OCI-M1 (cell line): Measurements from ENCODE around the gene CTSE.
A peak's percentile ranks its signal among the peaks of the same experiment; 100 is the strongest.
"Not testable (repeated sequence)": the region's sequence is repeated elsewhere in the genome, so short reads cannot be mapped to it uniquely, and the experiment has no call there.

Experiments used
- DNase-seq: peaks from one replicate; lab custom pipeline; 2025; lab: John Stamatoyannopoulos, UW

CTSE gene

DNA sequence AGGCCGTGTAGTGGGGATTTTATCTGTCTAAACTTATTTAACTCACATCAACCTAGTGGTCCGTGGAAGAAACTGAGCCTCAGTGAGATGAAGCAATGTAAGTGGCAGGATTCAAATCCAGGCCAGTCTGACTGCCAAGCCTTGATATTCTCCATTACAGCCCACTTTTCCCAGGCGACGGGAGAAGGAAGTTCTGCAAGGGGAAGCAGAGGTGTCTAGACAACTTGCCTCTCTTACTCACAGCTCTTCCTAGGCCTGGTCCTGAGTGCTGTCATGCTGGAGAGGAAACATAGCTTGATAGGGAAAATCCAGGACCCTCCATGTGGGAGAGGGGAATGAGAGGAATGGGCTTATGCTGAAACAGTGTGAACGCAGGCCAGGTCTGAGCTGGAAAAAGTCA, 9.1 kb downstream of the CTSE start:
- no peak for DNase-seq

DNA sequence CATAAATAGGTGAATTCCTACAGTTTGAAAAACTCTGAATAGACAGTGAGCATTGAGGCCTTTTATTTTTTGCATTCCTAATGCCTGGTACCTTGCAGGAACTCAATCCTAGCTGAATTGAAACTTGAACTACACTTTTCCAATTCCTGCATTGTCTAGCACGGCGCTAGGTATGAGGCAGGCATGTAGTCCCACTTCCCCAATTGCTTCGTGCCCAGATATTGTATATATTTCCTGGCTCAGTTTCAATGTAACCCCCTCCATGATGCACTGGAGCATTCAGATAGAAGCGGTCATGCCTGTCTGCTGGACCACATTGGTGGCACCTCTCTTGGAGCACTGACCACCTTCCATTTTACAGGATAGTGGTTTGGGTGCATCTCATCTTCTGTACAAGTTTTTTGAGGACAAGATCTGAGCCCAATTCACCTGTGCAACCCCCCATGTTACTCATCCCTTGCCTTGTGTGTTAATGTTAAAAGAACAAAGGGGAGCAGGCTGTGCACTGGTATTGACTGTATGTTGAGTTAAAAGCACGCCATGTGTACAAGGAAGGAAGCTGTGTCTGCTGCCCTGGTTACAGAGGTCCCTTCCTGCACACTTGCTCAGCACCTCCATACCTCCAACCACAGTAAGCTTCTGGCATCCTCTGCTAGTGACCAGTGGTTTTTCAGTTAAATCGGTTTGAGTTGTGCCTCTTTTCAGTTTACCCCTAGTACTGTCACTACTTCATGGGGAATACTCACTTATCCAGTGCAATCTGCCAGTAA, 10.5 kb downstream of the CTSE start:
- no peak for DNase-seq

DNA sequence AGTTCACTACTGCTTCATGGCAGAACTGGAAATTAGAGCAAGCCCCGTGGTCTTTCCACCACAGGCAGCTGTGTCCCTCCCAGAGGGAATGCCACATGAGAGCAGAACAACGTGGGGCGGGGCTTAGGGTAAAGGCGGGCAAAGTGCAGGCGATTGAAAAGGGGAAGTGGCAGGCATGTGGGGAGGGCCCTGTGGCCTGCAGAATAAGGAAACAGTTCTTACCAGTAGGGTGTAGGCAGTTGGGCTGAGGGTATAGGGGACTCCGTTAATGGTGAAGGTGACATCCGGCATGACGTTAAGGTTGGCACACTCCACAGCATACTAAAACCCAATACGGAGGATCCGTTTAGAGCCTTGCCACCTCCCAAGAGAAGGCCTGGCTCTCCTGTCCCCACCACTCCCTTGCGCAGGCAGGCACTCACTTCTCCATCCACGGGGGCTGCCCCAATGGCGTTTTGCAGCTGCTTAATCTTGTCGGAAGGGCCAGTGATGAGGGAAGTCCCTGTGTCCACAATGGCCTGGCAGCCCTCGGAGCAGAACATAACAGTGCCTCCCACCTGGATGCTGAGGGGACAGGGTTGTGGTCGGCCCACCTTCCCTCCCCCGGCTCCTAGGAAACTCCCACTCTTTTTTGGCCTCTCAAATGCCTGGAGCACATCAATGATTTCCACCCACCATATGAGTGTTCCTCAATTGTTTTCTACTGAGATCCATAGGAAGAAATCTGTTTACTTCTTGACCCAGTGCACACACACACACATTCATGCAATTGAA, 11.4 kb downstream of the CTSE start:
- DNase-seq = peak; percentile 98

DNA sequence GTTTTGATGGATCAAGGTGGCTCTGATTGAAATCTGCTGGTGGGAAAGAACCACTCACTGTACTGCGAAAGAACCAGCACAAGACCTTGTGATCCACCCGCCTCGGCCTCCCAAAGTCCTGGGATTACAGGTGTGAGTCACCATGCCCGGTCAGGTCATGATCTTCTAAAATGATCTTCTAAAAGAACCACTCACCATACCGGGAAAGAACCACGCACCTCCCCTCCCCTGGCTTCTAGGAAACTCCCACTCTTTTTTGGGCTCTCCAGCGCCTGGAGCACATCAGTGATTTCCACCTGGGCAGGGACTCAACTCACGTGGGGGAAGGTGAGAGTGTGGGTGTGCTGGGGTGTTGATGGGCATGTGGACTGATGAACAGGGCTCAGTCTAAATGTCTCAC, 12.6 kb downstream of the CTSE start:
- no peak for DNase-seq

DNA sequence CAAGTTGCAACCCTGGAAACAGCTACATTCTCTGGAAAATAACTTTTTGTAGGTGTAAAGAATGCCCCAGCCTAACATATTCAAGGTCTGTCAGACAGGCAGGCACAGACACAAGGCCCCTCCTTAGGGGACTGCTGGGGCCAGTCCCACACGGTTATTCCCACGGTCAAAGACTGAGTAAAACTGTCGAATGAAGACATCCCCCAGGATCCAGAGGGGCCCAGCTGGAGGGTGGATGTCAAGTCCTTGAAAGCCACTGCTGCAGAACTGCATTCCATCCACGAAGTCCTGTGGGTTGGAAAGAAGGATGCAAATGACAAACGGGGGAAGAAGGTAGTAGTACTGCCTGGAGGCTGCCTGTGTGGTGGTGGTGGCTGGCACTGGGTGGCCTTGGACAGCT, 13.6 kb downstream of the CTSE start:
- DNase-seq = no peak

DNA sequence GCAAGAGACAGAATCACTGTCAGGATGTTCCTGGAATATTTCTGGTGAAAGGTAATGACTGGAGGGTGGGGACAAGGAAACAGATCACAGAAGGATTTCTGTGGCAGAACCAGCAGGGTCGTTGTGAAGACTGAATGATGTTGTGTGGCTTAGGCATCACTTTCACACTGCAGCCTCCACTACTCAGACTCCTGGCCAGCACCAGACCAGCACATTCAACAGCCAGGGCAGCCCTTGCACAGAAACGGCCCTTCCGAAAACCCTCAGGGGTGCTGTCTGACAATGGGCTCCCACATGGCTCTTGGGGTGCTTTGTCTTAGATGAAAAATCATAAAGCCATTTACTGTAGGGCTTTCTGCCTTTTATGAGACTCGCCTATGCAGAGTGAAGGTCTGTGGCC, 16.7 kb downstream of the CTSE start:
- no peak for DNase-seq

DNA sequence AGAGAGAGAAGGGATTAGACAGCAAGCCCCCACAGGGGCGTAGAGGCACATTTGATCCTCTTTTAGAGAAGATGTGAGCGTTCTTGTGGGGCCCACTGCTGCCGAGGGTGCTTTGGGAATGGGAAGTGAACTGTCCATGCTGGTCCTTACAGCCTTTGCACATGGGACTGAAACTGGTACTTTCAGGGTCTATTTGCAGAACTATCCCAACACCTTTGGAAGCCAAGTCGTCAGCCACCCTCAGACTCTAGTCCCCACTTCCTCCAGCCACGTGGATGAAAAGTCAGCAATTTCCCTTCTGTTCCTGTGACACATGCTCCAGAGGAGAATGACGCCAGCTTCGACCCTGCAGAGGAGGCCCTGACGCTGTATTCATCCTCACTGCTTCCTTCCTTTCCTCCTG, 17.9 kb downstream of the CTSE start:
- no peak for DNase-seq

DNA sequence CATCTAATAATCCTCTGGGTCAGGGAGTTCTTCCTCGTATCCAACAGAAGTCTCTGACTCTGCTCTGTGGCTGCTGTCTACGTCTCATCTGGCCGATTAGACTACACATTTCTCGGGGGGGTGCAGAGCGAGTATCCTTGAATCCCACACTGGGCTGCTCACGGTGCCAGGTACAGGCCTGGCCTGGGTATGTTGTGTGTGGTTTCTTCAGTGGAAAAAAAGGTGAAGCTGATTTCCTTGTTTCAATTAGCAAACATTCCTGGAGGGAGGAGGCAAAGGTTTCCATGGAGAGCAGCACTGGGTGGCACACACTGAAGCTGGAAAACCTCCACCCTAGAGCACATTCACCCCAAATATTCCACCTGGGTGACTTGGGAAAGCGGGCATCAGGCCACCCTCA, 18.5 kb downstream of the CTSE start:
- no peak for DNase-seq

DNA sequence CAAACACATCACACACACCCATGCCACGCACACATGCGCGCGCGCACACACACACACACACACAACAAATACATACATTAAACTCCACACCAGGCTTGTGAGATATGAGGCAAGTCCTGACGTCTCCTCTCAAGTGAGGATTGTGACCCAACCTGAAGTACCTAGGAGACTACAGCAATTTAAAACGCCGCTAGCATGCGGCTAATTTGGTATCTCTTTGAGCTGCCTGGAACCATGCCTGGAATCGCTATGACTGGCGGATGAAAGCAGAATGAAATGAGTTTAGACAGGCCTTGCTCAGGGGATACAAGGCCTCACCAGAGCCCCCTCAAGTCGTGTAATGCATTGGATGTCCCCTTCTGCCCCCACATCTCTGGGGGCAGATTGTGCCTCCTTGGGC, 18.9 kb downstream of the CTSE start:
- DNase-seq = no peak

DNA sequence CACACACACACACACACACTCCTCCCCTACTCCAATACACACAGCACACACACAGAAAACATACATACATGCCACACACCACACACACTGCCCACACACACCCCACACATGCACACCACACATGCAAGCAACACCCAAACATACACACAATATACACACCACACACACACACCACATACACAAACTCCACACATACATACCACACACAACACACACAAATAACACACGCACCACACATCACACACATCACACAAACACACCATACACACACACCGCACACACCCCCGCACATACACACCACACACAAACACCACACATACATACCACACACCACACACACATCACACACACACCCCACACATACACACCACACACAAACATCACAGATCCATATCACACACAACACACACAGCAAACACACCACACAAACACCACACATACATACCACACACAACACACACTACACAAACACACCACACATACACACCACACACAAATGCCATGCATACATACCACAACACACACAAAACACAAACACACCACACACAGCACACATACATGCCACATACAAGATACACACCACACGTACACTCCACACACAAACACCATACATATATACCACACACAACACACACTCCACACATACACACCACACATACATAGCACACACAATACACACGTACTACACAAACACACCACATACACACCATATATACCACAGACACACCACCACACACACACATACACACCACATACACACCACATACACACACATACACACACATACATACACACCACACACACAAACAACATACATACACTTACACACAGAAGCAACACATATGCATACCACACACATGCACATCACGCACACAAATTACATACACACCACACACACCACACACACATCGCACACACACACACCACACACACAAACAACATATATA, 19.6 kb downstream of the CTSE start:
- DNase-seq = no peak

DNA sequence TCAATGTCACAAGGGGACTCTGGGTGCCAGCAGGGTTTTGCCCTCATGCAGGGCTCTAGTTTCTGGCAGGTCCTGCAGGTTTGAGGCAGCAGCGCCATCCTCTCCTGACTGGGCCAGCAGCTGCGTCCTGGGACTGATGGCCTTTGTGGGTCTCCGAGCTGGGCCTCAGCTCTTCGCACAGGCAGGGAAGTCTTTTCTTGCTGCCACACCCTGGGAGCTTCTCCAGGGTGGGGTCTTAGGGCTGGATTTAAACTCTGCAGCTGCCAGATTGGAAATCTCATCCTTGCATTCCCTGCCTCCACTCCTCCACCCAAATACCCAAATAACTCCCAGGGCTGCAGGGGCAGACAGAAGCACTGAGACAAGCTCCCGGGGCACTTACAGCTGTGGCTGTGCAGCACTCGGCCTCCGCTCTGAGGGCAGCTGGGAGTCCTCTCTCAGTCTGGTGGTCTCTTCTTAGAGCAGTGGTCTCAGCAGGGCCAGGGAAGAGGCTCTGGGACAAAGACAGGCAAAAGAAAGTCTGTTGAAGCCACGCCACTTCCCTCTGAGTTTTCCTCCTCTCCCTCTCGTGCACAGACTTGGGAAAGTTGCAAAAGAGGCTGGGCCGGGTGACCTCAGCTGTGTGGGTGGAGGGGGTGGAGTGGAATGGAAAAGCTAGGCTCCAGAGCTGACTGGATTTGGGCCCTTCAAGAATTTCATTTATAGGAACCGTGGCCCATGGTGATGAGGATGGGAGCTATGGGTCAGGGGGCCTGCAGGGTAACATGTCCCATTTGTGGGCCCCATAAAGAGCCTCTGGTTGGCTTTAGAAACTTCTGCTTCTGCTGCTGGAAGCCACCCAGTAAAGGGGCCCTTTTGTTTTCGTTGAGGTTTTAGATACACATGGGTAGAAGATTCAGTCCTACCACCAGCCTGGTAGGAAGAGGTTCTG, 20.6 kb downstream of the CTSE start, which contains the start of gene RAB7B:
TSS of gene RAB7B (minus strand) at position 525 of the 931 bp plus-strand sequence. CDS start 9,260 bp downstream, outside the sequence.
- DNase-seq = peak; percentile 67

DNA sequence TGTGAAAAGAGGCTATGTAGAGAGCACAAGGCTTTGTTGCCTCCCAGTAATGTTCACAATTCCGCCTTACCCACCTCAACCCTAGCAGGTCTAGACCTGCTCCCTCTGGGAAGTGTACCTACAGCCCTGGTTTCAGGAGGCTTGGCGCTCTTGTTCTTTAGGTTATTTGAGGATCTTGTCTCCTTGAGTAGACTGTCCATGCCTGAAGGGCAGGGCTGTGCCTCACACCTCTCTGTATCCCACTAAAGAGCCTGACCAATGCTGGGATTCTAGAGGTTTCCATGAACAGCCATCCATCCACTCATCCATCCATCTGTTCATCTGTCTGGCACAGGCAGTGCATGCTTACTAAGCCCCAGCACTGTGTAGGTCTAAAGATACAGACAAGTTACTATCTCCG, 21.5 kb downstream of the CTSE start:
- no peak for DNase-seq

DNA sequence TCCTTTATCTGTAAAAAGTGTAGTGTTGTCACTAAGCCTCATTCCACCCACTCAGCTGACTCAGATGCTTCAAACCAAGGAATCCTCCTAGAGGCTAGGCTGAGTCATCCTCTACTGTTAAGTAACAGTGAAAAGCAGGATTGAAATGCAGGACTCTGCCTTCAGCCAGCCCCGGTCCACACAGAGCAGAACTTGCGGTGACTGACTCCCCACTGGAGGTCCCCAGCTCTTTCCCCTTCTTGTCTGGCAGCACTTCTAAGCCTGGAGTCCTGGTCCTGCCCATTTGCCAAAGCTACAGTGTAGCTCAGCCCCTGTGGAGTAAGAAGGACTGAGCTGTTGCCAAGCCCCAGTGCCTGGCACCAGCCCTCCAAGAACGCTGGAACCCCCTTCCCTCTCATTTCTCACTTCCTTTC, 22.2 kb downstream of the CTSE start:
- DNase-seq = peak; percentile 80

DNA sequence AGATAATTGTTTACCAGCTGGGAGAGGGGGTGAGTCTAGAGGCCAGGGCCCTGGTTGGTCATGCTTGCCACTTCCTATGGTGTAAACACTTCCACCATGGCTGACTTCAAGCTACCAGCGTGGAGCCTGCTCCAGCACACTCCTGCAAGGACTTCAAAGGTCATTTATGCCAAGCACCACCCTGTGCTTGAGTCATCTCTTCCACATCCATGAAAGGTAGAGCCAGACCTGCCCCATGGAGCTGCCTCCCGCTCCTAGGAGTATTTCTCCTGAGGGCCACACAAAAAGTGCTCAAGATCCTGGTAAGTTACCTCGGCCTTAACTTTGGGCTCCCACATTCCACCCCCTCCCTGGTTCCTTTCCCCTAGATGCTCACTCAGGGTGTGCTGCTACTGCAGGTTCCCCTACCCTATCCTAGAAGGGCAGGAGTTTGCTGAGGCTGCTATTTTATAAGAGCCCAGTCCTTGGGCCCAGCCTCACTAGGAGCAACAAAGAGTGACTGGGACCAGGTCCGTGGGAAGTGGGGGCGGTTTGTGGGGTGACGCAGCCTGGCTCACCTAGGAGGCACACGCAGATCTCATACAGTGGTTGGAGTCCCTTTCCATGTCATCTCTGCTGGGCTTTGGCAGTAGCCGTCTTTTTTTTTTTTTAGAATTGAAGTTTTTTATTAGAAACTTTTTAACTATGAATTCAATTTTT, 22.9 kb downstream of the CTSE start:
- no peak for DNase-seq

DNA sequence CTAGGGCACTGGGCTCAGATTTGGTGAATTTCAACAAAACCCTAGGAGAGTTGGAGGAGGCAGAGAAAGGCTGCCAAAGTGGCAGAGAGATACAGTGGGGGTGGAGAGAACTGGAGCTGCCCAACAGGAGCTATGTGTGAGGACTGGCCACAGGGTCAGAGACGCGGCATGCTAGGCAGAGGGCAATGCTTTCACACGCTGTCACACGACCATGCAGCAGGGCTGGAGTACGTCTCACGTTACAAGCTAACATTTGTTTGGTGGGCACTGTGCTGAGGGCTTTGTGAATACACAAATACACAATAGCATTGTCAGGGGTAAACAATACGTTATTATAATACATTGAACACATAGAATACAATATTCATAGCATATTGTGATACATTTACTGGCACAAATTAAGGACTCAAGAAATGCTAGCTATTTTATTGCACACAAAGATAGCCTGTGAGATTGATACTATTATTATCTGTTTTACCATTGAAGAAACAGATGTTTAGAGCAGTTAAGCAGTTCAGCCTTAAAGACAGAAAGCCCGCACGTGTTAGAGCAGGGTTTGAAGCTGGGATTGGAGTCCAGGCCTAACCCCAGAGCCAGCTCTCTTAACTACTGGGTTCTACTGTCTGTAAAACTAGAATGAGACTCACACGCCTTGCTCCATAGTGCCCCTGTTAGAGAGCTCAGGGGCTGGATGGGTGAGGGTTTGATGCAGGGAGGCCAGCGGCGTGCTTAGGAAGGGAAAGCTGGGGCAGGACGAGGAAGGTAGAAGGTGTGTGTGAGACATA, 25.0 kb downstream of the CTSE start:
- no peak for DNase-seq

DNA sequence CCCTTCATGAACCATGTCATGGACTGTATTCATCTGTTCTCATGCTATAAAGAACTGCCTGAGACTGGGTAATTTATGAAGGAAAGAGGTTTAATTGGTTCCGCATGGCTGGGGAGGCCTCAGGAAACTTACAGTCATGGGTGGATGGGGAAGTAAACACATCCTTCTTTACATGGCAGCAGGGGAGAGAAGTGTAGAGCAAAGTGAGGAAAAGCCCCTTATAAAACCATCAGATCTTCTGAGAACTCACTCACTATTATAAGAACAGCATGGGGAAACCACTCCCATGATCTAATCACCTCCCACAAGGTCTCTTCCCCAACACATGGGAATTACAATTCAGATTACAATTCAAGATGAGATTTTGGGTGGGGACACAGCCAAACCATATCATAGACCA, 27.1 kb downstream of the CTSE start:
- not testable (repeated sequence) for DNase-seq

DNA sequence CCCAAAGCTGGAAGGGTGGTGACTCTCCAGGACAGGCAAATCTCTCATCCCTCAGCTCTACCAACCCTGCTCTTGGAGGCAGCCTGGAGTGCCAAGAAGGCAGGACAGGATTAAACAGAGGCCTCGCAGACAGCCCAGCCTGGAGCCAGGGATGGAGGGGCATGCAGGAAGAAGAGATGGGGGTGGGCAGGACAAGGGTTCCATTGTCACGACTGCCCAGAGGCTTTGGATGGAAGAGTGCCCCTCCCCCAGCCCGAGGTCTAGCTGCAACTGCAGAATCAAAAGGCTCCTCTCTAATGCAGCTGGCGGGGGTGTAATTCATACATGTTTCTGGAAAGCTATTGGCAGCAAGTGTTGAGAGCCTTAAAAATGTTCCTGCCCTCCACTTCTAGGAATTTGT, 29.3 kb downstream of the CTSE start:
- no peak for DNase-seq

DNA sequence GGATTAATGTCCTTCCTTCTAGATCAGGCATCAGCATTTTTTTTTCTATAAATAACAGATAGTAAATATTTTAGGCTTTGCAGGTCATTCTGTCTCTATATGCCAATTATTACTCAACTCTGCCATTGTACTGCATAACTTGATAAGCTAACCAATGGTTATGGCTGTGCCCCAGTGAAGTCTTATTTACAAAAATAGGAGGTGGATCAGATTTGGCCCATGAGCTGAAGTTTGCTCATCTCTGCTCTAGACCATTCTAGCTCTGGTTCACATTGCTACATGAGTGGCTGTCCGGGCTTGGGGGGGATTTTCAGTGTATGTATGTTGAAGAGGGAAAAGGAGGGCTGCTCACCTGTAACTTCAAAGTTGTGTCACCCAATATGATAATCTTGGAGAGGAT, 30.6 kb downstream of the CTSE start:
- DNase-seq = no peak

DNA sequence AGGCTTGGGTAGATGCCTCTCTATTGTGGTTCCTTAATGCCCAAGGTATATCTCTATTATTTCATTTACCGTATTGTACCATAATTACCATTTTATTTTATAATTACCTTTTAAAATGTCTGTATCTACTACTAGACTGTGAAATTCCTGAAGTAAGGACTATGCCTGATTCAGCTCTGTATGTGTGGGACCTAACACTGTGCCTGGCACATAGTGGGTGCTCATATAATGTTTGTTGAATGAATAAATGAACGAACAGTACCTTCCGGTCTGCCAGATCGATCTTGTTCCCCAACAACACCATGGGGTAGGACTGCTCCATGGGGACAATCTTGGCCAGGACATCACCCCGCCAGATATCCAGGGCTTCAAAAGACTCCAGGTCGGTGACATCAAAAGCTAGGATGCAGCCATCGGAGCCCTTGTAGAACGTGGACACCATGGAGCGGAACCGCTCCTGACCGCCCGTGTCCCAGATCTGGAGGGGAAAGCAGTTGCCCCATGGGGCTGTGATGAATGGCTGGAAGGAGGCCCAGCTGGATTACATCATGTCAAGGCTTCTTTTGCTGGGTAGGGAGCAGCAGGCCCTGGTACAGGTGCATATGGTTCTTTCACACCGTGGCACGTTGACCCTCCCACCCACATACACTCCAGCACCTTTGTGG, 31.3 kb downstream of the CTSE start:
- no peak for DNase-seq
